HEK293 (cell line): Measurements from ENCODE around the gene C20orf173.

Source experiments
- CTCF ChIA-PET: fragments of 350-600 bp; formaldehyde crosslinking; extraction: SDS; loops from one replicate; lab custom pipeline; 2021; ENCODE audit warnings: antibody characterized with exemption; lab: Yijun Ruan, JAX
- POLR2A ChIA-PET: fragments of 300-600 bp; formaldehyde crosslinking; extraction: SDS; loops from one replicate; lab custom pipeline; 2020; ENCODE audit warnings: antibody characterized with exemption, inconsistent platforms; lab: Yijun Ruan, JAX
- H3K27ac ChIP-seq: fragments of 200-500 bp; sonication (Bioruptor generic); 2 replicates; pipeline ENCODE4 v1.5.1; 2014; ENCODE audit warnings: low read depth, low read length, control low read depth, inconsistent platforms; ENCODE audit errors: extremely low read depth
- H3K36me3 ChIP-seq, 2 experiments: fragments of 200-500 bp in 1 of 2; sonication (Bioruptor generic) in 1 of 2; 1 replicate in 1 of 2; 2 replicates in 1 of 2; pipeline ENCODE4 v1.5.1; 2014 to 2017; ENCODE audit warnings: inconsistent platforms in 2 of 2, low read length in 2 of 2; ENCODE audit not compliant: control insufficient read depth in 2 of 2, insufficient read depth in 1 of 2
- H3K4me1 ChIP-seq: fragments of 200-500 bp; sonication (Bioruptor generic); 2 replicates; pipeline ENCODE4 v1.5.1; 2014; ENCODE audit warnings: mild to moderate bottlenecking, low read length, inconsistent platforms; ENCODE audit not compliant: control insufficient read depth, insufficient read depth
- H3K4me3 ChIP-seq: 2 replicates; pipeline ENCODE4 v1.5.1; 2011; ENCODE audit warnings: low read depth, mild to moderate bottlenecking, control low read depth, low read length, moderate library complexity
- H3K9me3 ChIP-seq: fragments of 200-500 bp; sonication (Bioruptor generic); 2 replicates; pipeline ENCODE4 v1.5.1; 2014; ENCODE audit warnings: low read depth, low read length, inconsistent platforms; ENCODE audit not compliant: control insufficient read depth, insufficient read depth
- GFI1B ChIP-seq: fragments of 450-650 bp; formaldehyde crosslinking; IDR thresholded peaks from 2 replicates; pipeline ENCODE4 v1.5.1; 2016; ENCODE audit warnings: missing biosample characterization, missing genetic modification characterization
- KLF9 ChIP-seq: fragments of 450-650 bp; formaldehyde crosslinking; IDR thresholded peaks from 2 replicates; pipeline ENCODE4 v1.5.1; 2016; ENCODE audit warnings: missing biosample characterization, missing genetic modification characterization, low read depth
- ZFP41 ChIP-seq: fragments of 450-650 bp; formaldehyde crosslinking; IDR thresholded peaks from 2 replicates; pipeline ENCODE4 v1.5.1; 2016; ENCODE audit warnings: missing biosample characterization, missing genetic modification characterization, borderline replicate concordance
- ZNF221 ChIP-seq: fragments of 450-650 bp; formaldehyde crosslinking; IDR thresholded peaks from 2 replicates; pipeline ENCODE4 v1.5.1; 2017; ENCODE audit warnings: missing biosample characterization, missing genetic modification characterization, borderline replicate concordance
- ZNF426 ChIP-seq: fragments of 450-650 bp; formaldehyde crosslinking; IDR thresholded peaks from 2 replicates; pipeline ENCODE4 v1.5.1; 2017; ENCODE audit warnings: missing biosample characterization, missing genetic modification characterization, mild to moderate bottlenecking, inconsistent platforms, moderate library complexity
- ZNF544 ChIP-seq: fragments of 450-650 bp; formaldehyde crosslinking; IDR thresholded peaks from 2 replicates; pipeline ENCODE4 v1.5.0; 2017; ENCODE audit warnings: missing biosample characterization, missing genetic modification characterization
- ZNF660 ChIP-seq: fragments of 450-650 bp; IDR thresholded peaks from 2 replicates; pipeline ENCODE4 v1.5.1; 2018; ENCODE audit warnings: missing biosample characterization, mild to moderate bottlenecking, missing genetic modification characterization
- ZNF707 ChIP-seq: fragments of 450-650 bp; formaldehyde crosslinking; IDR thresholded peaks from 2 replicates; pipeline ENCODE4 v1.5.1; 2016; ENCODE audit warnings: missing biosample characterization, missing genetic modification characterization
- ZXDB ChIP-seq: fragments of 450-650 bp; formaldehyde crosslinking; IDR thresholded peaks from 2 replicates; pipeline ENCODE4 v1.5.1; 2016; ENCODE audit warnings: missing biosample characterization, missing genetic modification characterization
- TF ChIP-seq, protein P1 (sequence below): fragments of 450-650 bp; formaldehyde crosslinking; IDR thresholded peaks from 2 replicates; pipeline ENCODE4 v1.5.1; 2016; ENCODE audit warnings: missing biosample characterization, missing genetic modification characterization, borderline replicate concordance
- TF ChIP-seq, protein P2 (sequence below): fragments of 450-650 bp; formaldehyde crosslinking; IDR thresholded peaks from 2 replicates; pipeline ENCODE4 v1.5.1; 2016; ENCODE audit warnings: missing biosample characterization, missing genetic modification characterization
- TF ChIP-seq, protein P3 (sequence below): fragments of 450-650 bp; formaldehyde crosslinking; IDR thresholded peaks from 2 replicates; pipeline ENCODE4 v1.5.1; 2016; ENCODE audit warnings: missing biosample characterization, missing genetic modification characterization
- TF ChIP-seq, protein P4 (sequence below): sonication (generic); formaldehyde crosslinking; IDR thresholded peaks from 2 replicates; pipeline ENCODE4 v1.8.1; 2022; ENCODE audit warnings: mild to moderate bottlenecking, moderate library complexity, missing genetic modification reagents

C20orf173 gene

DNA sequence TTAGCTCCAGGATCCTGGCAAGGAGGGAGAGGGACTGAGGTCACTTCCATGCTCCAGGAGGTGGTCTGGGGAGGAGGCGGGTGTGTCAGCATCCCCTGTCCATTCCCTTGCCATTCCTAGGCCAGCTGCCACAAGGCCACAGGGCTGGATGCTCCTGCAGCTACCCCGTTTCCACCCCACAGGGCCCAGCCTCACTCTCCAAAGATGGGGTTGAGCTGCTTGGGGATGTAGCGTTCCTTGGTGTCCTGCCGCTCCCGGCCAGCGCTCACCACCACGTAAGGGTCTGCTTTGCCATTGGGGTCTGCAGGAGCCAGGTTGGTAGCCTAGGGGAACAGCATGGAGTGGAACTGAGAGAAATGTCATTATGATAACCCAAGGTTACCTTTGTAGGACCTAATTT, 35.5 kb upstream of the C20orf173 start (continued):
- TF ChIP-seq ZNF221 (tag by site-specific recombination) (no peak), ZFP41 (tag by site-specific recombination) (no peak), ZNF707 (tag by site-specific recombination) (no peak)
- TF ChIP-seq, protein P1, sequence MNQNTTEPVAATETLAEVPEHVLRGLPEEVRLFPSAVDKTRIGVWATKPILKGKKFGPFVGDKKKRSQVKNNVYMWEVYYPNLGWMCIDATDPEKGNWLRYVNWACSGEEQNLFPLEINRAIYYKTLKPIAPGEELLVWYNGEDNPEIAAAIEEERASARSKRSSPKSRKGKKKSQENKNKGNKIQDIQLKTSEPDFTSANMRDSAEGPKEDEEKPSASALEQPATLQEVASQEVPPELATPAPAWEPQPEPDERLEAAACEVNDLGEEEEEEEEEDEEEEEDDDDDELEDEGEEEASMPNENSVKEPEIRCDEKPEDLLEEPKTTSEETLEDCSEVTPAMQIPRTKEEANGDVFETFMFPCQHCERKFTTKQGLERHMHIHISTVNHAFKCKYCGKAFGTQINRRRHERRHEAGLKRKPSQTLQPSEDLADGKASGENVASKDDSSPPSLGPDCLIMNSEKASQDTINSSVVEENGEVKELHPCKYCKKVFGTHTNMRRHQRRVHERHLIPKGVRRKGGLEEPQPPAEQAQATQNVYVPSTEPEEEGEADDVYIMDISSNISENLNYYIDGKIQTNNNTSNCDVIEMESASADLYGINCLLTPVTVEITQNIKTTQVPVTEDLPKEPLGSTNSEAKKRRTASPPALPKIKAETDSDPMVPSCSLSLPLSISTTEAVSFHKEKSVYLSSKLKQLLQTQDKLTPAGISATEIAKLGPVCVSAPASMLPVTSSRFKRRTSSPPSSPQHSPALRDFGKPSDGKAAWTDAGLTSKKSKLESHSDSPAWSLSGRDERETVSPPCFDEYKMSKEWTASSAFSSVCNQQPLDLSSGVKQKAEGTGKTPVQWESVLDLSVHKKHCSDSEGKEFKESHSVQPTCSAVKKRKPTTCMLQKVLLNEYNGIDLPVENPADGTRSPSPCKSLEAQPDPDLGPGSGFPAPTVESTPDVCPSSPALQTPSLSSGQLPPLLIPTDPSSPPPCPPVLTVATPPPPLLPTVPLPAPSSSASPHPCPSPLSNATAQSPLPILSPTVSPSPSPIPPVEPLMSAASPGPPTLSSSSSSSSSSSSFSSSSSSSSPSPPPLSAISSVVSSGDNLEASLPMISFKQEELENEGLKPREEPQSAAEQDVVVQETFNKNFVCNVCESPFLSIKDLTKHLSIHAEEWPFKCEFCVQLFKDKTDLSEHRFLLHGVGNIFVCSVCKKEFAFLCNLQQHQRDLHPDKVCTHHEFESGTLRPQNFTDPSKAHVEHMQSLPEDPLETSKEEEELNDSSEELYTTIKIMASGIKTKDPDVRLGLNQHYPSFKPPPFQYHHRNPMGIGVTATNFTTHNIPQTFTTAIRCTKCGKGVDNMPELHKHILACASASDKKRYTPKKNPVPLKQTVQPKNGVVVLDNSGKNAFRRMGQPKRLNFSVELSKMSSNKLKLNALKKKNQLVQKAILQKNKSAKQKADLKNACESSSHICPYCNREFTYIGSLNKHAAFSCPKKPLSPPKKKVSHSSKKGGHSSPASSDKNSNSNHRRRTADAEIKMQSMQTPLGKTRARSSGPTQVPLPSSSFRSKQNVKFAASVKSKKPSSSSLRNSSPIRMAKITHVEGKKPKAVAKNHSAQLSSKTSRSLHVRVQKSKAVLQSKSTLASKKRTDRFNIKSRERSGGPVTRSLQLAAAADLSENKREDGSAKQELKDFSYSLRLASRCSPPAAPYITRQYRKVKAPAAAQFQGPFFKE (tag by site-specific recombination) = no peak

DNA sequence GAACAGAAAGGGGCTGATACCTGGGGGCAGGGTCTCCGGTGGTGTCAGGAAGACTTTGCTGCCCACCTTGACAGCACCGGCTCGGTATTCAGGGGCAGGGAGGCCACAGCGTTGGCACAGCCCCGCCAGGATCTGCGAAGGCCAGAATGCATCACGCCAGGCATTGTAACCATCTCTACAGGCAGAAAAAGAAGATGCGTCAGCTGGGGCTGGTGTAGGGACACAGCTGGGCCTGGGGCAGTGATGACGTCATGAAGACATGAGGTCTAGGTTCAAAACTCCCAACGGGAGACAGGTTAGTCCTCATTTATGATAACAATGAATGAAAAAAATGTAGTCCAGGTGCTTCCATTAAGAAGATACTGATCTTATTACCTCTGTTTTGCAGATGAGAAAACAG, 34.4 kb upstream of the C20orf173 start:
- ChIA-PET CTCF (interaction anchor here (1.0 to 1.4 kb wide), 3 partner anchors 10 to 101 kb away, joined by 3 to 6 read pairs (median 3); partner anchors contain the start of genes CPNE1 and RBM12), POLR2A (interaction anchor here (0.7 to 1.3 kb wide), 2 partner anchors 13 to 22 kb away, joined by 3 to 6 read pairs; partner anchors contain the start of gene ERGIC3)
- H3K4me1 ChIP-seq = no peaks in the 10 kb centered on the region
- H3K36me3 ChIP-seq = peaks cover 0 to 6% of the 10 kb centered on the region in 2 experiments; a peak in 1 of 3 replicates
- TF ChIP-seq, protein P2, sequence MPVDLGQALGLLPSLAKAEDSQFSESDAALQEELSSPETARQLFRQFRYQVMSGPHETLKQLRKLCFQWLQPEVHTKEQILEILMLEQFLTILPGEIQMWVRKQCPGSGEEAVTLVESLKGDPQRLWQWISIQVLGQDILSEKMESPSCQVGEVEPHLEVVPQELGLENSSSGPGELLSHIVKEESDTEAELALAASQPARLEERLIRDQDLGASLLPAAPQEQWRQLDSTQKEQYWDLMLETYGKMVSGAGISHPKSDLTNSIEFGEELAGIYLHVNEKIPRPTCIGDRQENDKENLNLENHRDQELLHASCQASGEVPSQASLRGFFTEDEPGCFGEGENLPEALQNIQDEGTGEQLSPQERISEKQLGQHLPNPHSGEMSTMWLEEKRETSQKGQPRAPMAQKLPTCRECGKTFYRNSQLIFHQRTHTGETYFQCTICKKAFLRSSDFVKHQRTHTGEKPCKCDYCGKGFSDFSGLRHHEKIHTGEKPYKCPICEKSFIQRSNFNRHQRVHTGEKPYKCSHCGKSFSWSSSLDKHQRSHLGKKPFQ (tag by site-specific recombination) = no peak
- no peak for TF ChIP-seq ZNF544 (tag by site-specific recombination)
- TF ChIP-seq ZNF660 (tag by site-specific recombination) = no peak
- TF ChIP-seq, protein P3, sequence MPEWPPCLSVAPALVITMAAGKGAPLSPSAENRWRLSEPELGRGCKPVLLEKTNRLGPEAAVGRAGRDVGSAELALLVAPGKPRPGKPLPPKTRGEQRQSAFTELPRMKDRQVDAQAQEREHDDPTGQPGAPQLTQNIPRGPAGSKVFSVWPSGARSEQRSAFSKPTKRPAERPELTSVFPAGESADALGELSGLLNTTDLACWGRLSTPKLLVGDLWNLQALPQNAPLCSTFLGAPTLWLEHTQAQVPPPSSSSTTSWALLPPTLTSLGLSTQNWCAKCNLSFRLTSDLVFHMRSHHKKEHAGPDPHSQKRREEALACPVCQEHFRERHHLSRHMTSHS (tag by site-specific recombination) = no peak
- TF ChIP-seq KLF9 (tag by site-specific recombination) = no peak
- TF ChIP-seq ZNF426 = no peak
- TF ChIP-seq, protein P4, sequence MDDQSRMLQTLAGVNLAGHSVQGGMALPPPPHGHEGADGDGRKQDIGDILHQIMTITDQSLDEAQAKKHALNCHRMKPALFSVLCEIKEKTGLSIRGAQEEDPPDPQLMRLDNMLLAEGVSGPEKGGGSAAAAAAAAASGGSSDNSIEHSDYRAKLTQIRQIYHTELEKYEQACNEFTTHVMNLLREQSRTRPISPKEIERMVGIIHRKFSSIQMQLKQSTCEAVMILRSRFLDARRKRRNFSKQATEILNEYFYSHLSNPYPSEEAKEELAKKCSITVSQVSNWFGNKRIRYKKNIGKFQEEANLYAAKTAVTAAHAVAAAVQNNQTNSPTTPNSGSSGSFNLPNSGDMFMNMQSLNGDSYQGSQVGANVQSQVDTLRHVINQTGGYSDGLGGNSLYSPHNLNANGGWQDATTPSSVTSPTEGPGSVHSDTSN (CRISPR knock-in tag) = no peak
- no peak for TF ChIP-seq ZXDB (tag by site-specific recombination)
- no peak for TF ChIP-seq GFI1B (tag by site-specific recombination)
- no peak overlapping the region for H3K4me3 ChIP-seq
- H3K9me3 ChIP-seq = no peaks in the 10 kb centered on the region
- H3K27ac ChIP-seq = no peak overlapping the region
